KBM-7 (cell line): ENCODE data around the gene ESR1.
"Not testable (repeated sequence)": the region's sequence is repeated elsewhere in the genome, so short reads cannot be mapped to it uniquely, and the experiment has no call there.

ENCODE experiments used
- DNase-seq: peaks from one replicate; pipeline ENCODE4 v3.0.0-alpha.2; 2015
- in situ Hi-C: fragments of 300-500 bp; cut with MboI; formaldehyde crosslinking; loops from 2 replicates; pipeline ENCODE4 v1.14.3; 2020; ENCODE audit warnings: low sequenced_read_pairs, low pct_unique_long_range_greater_than_20kb, mixed read lengths

The ESR1 gene

DNA sequence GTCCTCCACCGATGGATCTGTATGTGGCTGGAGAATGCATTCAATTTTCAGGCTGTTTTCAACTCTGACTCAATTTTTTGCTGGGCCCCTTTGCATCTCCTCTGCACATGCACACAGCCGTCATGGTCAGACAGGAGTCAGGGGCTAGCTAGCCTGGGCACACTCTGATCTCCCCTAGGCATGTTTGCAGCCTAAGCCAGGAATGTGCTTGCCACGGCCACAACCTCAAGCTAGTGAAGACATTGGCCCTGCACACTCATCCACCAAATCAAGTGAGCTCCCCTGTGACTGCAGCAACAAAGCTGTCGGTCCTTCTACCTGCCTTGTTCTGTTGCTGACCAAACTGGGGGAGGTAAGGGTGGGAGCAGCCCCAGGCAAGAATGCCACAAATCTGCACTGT, 300.5 kb downstream of the ESR1 start:
- DNase-seq: no peak
- in situ Hi-C loops: no loop called here

DNA sequence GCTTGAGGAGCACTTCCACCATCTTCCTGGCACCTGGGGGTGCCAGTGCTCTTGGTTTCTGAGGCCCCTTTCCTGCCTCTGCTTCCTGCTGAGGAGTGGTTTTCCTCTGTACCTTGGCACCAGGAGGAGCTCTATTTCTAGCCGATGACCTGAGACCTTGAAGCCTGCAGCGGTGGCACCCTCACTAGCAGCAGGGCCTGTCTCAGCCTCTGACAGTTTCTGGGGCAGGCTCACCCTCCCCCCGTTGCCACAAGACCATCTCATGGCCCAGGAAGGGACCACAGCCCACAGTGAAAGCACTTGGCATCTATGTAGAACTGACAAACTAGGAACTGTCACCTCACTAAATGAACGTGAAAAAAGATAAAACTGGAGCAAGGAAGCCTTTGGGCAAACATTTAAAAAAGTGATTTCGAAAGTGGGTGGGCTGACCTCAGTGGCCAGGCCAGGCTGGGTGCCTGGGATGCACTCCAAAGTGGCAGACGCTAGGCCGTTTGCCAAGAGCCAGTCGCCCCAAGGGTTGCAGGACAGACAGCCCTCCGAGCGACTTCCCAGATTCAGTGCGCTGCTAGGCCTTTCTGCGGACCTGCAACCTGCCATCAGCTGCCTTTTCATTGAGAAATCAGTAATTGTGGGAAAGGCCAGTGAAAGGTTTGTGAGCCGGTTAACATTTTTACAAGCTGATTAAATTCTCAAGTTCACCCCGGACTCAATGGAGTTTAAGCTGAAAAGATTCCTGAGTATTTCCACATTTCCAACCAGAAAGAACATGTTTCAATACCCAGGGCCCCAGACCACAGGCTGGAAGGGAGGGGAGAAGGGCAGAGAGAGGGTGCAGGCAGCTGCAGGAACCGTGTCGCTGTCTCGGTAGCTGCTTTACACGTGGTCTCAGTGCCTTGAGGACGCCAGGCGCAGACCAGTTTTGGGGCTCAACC, 303.7 kb downstream of the ESR1 start:
- no peak for DNase-seq
- in situ Hi-C loops: no loop called here

- no peak for DNase-seq
- in situ Hi-C loops: no loop called here
Observed at GRCh38 chr6:152112491-152113261, 305.2 kb downstream of the ESR1 start.

DNA sequence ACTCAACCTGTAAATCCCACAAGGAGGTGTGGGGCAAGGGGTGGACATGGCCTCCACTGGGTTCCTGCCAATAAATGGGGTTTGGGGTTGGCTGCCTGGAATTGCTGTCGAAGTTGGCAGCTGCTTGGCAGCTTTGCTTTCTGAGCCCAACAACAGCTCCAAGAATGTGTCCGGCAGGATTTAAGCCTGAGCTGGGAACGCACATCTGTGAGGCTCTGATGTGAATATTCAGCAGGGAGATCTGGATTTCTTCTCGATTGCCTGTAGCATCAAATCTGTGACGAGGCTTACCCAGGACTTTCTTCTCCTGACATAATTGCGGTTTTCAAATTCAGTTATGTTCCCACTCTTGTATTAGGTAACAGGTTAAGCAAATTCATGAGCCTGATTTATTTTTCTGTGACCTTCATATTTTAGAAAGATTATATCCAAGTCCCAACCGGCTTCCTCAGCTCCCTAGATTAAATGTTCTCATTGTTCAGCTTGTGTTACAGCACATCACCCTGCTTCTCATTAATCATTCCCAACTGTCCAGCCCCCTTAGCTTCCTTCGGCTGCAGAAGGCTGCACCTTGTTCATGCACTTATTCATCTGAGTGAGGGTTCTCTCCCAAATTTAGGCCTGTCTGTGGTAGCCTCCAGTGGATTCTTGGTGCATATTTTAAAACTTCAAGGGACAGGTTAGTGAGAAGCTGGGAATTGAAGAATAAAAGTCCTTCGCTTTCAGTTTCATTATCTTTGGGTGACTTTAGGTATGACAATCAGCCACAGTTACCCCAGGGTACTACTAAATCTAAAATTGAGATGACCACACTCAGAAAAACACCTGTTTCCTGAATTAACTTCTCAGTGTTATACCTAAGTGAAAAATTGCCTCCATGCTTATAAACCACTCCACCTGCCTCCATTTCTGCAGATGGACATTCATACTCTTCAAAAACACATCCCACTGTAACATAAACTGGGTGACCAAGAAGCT, 310.0 kb downstream of the ESR1 start:
- DNase-seq: no peak
- in situ Hi-C loops: no loop called here

GRCh38 chr6:152118224-152118623, 310.7 kb downstream of the ESR1 start:
- DNase-seq: no peak
- in situ Hi-C loops: no loop called here

GRCh38 chr6:152118678-152119077, 311.2 kb downstream of the ESR1 start:
- in situ Hi-C loops: no loop called here
- no peak for DNase-seq

GRCh38 chr6:152119831-152120230, 312.3 kb downstream of the ESR1 start:
- no peak for DNase-seq
- in situ Hi-C loops: no loop called here

GRCh38 chr6:152121910-152122309, 314.4 kb downstream of the ESR1 start:
- in situ Hi-C loops: no loop called here
- no peak for DNase-seq

- in situ Hi-C loops: no loop called here
- no peak for DNase-seq
Observed at GRCh38 chr6:152122434-152122833, 315.0 kb downstream of the ESR1 start.

GRCh38 chr6:152123076-152123475, 315.6 kb downstream of the ESR1 start:
- in situ Hi-C loops: no loop called here

DNA sequence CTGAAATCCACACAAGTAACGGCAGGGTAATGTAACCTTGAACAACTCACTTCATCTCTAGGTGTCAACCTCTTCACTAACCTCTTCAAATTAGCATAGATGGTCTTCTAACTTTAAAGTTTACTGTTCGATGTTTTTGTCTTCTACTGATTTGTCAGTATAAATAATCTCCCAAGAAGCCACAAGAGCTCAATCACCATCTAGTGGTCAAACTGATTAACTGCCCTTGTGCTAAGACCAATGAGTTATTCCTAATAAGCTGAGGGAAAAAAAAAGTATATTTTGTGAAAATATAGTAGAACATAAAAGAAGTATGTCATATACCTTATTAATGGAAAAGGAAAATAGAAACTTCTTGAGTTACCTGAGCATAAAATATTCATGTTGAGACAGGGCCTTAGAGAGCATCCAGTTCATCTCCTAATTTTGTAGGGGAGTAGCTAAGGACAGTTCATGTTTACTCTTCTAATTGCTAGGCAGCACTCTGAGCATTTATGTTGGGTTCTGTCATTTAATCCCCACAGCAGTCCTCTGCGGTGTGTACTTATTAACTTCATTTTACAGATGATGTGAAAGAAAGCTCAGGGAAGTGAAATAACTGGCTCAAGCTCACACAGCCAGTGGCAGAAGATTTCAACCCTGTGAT, 317.1 kb downstream of the ESR1 start:
- in situ Hi-C loops: no loop called here

More at GRCh38 chr6:152123076-152123475, 315.6 kb downstream of the ESR1 start:
- DNase-seq: no peak

GRCh38 chr6:152127432-152128165, 320.1 kb downstream of the ESR1 start:
- DNase-seq: no peak
- in situ Hi-C loops: no loop called here

More for the DNA sequence above, 317.1 kb downstream of the ESR1 start:
- peak; percentile 59 for DNase-seq

DNA sequence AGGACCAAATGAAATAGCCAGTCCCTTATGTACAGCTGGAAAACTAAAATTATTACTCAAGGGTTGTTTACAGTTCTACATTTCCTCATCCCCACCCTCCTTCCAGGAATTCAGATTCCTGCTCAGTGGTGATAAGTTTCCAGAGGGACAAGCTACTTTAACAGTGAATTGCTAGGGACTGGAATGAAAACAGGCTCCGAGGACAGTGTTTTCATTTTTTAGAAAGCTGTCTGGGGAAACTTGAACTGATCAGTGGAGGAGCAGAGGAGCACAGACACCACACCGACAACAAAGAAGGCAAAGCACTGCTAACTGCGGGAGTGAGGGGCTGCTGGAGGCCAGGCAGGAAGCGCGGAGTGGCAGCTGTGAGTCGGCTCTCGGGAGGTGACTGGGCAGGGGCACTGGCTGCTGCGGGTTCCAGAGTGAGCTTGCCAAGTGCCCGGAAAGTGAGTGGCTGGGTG, 322.2 kb downstream of the ESR1 start:
- in situ Hi-C loops: no loop called here

DNA sequence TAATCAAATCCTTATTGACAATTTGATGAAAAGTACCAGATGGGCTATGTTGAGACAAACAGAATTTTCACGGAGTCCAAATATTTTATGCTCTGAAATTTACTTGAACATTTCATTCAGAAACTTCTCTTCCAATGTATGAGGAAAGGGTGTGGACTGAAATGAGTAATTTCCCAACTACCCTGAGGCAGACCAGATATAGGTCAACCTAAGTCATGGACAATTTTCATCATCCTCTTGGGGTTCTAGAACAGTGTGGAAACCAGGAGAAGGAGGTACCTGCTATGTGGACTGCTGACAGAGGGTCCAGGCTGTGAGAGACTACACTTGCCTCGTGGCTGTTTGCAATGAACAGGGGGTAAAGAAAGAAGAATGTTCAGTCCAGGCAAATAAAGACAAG, 323.0 kb downstream of the ESR1 start:
- no peak for DNase-seq

More for the DNA sequence above, 322.2 kb downstream of the ESR1 start:
- no peak for DNase-seq

DNA sequence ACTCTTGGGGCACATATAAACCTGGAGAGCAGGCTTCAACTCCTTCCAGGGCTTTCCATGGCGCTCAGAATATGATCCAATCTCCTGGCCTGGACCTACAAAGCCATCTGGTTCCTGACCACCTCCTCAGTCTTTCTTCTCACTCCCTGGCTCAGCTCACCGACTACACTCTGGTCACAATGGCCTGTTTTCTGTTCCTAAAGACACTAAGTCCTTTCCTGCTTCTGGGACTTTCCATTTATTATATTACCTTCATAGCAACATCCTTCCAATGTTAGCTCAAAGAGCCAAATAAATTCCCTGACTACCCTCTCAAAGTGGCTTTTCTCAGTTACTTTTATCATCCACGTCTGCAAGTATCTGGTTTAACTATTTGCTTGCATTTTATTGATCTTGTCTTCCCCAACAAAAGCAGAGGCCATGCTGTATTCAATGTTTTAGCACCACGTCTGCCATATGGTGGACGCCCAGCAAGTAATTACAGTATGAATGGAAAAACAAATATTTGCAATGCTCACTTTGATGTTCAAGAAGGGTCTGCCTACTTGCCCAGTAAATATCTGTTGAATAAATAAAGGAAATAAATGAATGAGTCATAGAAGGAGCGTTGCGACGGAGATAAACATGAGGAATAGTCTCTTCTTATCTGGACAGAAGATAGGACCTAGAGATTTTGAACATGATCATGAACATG, 328.4 kb downstream of the ESR1 start:
- no peak for DNase-seq
- in situ Hi-C loops: no loop called here

More for the DNA sequence above, 323.0 kb downstream of the ESR1 start:
- in situ Hi-C loops: no loop called here

DNA sequence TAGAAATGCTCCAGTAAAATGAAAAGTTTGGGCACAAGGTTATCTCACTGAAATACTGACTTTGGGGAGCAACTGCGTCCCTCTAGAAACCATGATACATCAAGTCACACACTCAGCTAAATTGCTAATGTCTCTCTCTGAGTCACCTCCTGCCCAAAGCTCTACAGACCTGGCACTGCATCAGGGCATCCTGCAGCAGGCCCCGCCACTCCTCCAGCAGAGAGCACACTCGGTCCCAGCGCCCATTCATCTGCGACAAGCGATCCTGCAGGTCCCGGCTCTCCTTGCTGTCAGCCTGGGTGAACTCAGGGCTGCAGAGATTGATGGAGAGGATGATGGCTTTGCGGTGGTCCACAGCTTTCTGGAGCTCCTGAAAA, 329.0 kb downstream of the ESR1 start:
- in situ Hi-C loops: no loop called here
- no peak for DNase-seq

DNA sequence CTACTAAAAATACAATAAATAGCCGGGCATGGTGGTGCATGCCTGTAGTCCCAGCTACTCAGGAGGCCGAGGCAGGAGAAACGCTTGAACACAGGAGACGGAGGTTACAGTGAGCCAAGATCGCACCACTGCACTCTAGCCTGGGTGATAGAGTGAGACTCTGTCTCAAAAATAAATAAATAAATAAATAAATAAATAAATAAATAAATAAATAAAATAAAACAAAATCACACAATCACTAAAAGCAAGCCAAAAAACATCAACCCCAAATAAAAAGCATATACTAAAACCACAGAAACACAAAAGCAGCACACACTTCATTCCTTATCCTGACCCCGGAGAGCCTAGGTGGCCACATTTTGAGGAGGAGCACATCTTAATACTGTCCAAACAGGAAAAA, 330.9 kb downstream of the ESR1 start:
- in situ Hi-C loops, DNase-seq: not testable (repeated sequence)
